SJSA1 (cell line): Measurements from ENCODE around the gene GPC4. TPM values are rescaled to one million over a fixed set of nuclear protein-coding genes. Genes with fewer than 3 reads are reported as not detected.

Experiments used
- DNase-seq, 2 experiments: peaks; one replicate each; pipeline ENCODE4 v3.0.0-alpha.2; 2015 to 2020; ENCODE audit warnings: low spot score in 2 of 2, low read depth in 1 of 2
- H3K27ac ChIP-seq: fragments of 250-450 bp; sonication (Bioruptor Pico); 2 replicates; pipeline ENCODE4 v1.5.1; 2020; ENCODE audit warnings: mild to moderate bottlenecking, moderate library complexity
- H3K27me3 ChIP-seq: fragments of 250-450 bp; sonication (Bioruptor Pico); replicated peaks from 2 replicates; pipeline ENCODE4 v1.5.1; 2020; ENCODE audit warnings: mild to moderate bottlenecking, moderate library complexity
- H3K36me3 ChIP-seq: fragments of 250-450 bp; sonication (Bioruptor Pico); 2 replicates; pipeline ENCODE4 v1.5.1; 2020; ENCODE audit warnings: mild to moderate bottlenecking
- H3K4me1 ChIP-seq: fragments of 250-450 bp; sonication (Bioruptor Pico); replicated peaks from 2 replicates; pipeline ENCODE4 v1.6.1; 2021; ENCODE audit warnings: mild to moderate bottlenecking
- H3K4me3 ChIP-seq: fragments of 250-450 bp; sonication (Bioruptor Pico); 2 replicates; pipeline ENCODE4 v1.5.1; 2020; ENCODE audit warnings: mild to moderate bottlenecking
- H3K9me3 ChIP-seq: fragments of 250-450 bp; sonication (Bioruptor Pico); replicated peaks from 2 replicates; pipeline ENCODE4 v1.5.1; 2020; ENCODE audit warnings: mild to moderate bottlenecking
- total RNA-seq: library from RNA; depleted of rRNA; stranded (reverse); fragments of >200 nt; shearing (Covaris generic); gene quantifications from 2 replicates; pipeline ENCODE4 v1.2.3, GENCODE V29; 2014; rRNA removed

Gene GPC4
- total RNA-seq, 1 experiment from 2014 or later: 25.8 TPM

- H3K4me1 ChIP-seq: peaks cover 12% of the 10 kb centered on the region
Observed at GRCh38 chrX:133251204-133251603, 164.1 kb downstream of the GPC4 start.

GRCh38 chrX:133250184-133251100 lies 164.8 kb downstream of the GPC4 start:
- Histone ChIP-seq H3K4me3 (no peak overlapping the region), H3K36me3 (no peaks in the 10 kb centered on the region), H3K4me1 (peaks cover 12% of the 10 kb centered on the region), H3K9me3 (no peaks in the 10 kb centered on the region), H3K27me3 (no peaks in the 10 kb centered on the region), H3K27ac (no peak overlapping the region)
- DNase-seq: no peak

More at GRCh38 chrX:133251204-133251603, 164.1 kb downstream of the GPC4 start:
- no peak overlapping the region for H3K4me3 ChIP-seq
- no peak overlapping the region for H3K27ac ChIP-seq
- no peaks in the 10 kb centered on the region for H3K36me3 ChIP-seq
- no peaks in the 10 kb centered on the region for H3K9me3 ChIP-seq
- no peaks in the 10 kb centered on the region for H3K27me3 ChIP-seq
- DNase-seq: no peak

Other genes with a start within 250 kb of the GPC4 start
- not detected in 2 replicates for gene TFDP3, start 197.1 kb downstream of the GPC4 start, total RNA-seq